Daoy (cell line): ENCODE results near the gene CTU2. TPM values are rescaled to one million over a fixed set of nuclear protein-coding genes. Genes with fewer than 3 reads are reported as not detected.

Source experiments
- DNase-seq: peaks from one replicate; pipeline ENCODE4 v3.0.0-alpha.2; 2015; ENCODE audit warnings: low read depth
- total RNA-seq: library from RNA; depleted of rRNA; stranded (reverse); fragments of >200 nt; shearing (Covaris generic); gene quantifications from 2 replicates; pipeline ENCODE4 v1.2.3, GENCODE V29; 2014

CTU2 gene
- total RNA-seq, 1 experiment from 2014 or later = 22.0 TPM

GRCh38 chr16:88730632-88731607 lies 24.6 kb downstream of the CTU2 start:
- no peak for DNase-seq

GRCh38 chr16:88731699-88732098 lies 25.4 kb downstream of the CTU2 start:
- no peak for DNase-seq

GRCh38 chr16:88732172-88732960 lies 26.1 kb downstream of the CTU2 start:
- peak; percentile 32 for DNase-seq

- no peak for DNase-seq
Observed at GRCh38 chr16:88732961-88733294, 26.6 kb downstream of the CTU2 start.

DNA sequence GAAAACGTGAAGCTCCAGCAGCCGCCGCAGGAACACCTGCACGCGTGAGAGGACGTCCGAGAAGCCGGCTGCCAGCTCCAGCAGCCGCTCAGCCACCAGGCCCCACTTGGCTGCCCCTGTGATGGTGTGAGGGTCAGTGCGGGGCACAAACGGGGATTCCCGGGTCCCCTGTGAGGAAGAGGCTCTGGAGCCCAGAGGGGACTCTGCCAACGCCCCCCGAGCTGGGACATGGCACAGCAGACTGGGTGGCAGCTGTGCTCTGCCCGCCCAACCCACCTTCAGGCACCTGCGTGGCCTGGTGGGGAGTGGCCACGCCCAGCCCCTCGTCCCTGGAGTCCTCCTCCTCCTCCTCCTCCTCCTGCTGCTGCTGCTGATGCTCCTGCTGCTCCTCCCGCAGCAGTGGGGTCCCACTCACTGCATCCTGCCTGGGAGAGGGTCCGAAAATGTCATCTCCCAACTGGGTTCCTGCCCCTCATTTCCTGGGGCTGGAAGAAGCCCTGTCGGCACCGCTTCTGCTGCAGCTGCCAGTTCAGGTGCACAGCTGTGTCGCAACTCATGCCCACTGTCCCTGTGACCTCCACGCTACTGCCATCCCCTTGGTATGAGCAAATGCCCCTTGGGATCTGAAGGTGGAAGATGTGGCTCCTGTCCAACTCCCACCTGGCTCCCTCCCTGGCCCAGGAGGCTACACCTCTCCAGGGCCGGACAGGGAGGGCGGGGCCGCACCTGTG lies 27.5 kb downstream of the CTU2 start:
- DNase-seq = no peak

DNA sequence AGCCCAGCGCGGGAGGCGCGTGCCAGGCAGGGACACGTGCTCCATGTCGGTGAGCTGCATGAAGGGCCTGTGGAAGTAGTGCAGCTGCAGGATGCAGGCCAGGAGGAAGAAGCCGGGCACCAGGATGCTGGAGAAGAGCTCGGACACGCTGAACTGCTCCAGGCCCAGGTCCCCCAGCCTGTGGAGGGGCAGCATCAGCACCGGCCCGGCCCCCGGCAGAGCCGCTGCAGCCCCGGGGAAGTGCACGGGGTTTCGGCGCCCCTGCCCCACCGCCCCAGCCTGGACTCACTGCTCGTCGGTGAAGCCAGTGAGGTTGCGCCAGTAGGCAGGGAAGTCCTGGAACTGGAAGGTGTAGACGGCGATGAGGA lies 28.0 kb downstream of the CTU2 start:
- DNase-seq = no peak

DNA sequence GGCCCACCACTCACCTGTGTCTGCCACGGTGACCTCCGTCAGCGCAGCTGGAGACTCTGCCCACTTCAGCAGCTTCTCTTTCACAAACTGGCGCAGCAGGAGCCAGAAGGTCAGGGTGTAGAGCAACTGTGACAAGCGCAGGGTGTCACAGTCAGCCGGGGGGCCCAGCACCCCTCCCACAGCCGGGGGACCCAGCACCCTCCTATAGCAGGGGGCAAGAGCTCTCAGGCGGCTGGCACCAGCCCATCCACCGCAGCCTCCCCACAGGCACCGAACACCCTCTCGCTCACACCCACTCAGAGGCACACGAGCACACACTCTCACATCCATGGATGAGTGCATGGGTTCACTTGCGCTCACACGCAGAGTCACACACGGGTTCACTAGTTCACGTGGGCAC lies 28.8 kb downstream of the CTU2 start:
- DNase-seq = no peak

DNA sequence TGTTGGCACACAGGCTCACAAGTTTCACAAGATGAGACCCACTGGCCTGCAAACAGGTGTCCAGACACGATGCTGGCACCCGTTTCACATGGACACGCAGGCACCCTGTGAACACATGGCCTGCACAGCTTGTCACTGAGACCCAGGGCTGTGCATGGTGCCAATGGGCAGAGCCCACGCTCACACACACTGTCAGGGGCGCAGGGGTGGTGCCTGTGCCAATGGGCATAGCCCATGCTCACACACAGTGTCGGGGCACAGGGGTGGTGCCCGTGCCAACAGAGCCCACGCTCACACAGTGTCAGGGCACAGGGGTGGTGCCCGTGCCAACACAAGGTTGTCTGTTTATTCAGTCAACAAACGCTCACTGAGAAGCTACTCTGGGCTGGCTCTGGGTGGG lies 29.3 kb downstream of the CTU2 start:
- no peak for DNase-seq

GRCh38 chr16:88736088-88736487 lies 29.8 kb downstream of the CTU2 start:
- DNase-seq = no peak

DNA sequence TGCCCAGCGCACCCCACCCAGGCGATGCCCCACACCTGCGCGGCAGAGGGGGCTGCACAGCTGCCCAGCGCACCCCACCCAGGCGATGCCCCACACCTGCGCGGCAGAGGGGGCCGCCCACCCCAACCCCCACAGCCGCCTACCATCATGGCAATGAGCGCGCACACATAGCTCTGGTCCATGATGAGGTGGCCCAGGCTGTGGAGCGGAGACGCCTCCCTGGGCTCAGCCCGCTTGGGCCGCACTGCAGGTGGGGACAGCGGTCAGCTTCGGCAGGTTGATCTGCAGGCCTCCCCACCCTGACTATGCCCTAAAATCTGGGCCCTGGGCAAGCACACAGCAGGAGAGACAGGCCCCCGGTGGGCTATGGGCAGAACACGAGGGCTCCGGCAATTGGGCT lies 30.2 kb downstream of the CTU2 start:
- DNase-seq = no peak

DNA sequence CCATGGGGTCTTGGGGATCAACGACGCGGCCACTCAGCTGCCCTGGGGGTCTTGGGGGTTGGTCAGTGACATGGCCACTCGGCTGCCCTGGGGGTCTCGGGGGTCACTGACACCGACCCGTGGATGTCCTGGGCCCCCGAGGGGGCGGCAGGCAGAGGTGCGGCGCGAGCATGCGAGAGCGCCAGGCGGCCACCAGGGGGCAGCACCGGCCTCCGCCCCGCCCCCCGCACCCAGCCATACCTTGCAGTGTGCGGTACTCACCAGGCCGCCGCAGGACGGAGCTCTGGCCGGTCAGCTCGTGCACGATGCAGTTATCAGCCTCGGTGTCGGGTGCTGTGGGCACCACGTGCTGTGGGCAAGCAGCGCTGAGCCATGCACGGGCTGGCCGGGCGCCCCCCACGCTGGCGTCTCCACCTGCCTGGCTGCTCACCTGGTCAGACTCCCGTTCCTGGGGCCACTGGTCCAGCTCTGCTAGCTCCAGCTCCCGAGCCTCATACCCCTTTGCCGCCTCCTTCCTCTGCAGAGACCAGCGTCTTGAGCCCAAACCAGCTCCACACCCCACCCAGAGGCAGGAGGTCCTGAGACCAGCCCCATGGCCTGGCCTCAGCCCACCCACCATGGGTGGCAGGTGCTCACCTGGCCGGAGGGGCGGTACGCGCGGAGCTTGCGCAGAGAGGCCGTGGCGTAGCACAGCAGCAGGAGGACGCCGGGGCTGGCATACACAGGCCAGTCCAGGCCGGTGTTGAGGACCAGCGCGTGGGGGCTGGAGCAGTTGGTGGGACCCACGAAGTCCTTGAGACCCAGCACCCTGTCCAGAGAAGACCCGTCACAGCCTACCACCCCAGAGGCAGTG lies 31.2 kb downstream of the CTU2 start:
- DNase-seq = peak; percentile 84

- DNase-seq = no peak
Observed at GRCh38 chr16:88738151-88739084, 32.1 kb downstream of the CTU2 start.

- no peak for DNase-seq
Observed at GRCh38 chr16:88739139-88739976, 33.1 kb downstream of the CTU2 start.

DNA sequence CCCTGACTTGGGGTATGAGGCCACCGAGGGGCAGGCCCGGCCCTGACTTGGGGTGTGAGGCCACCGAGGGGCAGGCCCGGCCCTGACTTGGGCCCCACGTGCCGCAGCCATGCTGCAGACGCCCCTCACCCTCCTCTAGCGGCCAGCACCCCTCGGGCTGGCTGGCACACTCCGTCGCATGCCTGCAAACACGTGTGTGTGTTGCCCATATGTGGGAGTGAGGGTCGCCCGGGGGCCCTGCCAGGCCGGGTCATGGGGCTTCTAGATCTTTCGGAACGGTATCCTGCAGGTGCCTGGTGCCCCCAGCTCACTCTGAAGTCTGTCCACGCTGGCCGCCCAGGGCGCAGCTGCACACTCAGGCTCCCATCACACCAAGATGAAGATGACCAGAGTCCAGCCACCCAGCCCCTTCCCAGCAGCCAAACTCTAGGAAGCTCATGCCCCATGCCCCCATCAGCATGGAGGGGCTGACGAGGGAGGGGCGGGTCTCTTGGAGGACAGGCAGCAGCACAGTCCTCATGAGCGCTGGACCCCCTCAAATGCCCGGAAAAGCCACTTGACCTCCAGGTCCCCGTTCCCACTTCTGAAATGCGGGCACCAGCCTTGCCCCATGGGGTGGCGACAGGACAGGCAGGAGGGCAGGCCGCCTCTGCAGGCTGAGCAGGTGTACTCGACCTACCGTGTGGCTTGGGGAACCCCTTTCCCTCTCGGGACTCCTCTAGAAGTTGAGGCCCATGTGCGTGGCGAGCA lies 33.8 kb downstream of the CTU2 start:
- no peak for DNase-seq

DNA sequence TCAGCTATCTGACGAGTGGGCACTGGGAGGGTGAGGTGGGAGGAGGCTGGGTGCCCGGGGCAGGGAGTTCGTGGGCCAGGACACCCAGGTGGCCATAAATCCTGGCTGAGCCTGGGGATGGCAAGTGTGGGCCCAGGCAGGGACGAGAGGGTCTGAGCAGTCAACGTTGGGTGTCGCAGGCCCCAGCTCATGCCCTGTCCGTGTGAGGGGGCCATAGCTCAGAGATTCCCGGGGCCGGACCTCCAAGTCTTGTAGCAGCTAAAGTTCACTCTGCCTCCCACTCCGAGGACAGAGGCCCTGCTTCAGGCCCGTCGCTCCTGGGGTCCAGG lies 34.4 kb downstream of the CTU2 start:
- no peak for DNase-seq

- no peak for DNase-seq
Observed at GRCh38 chr16:88741368-88741767, 35.1 kb downstream of the CTU2 start.

GRCh38 chr16:88742896-88743605 lies 36.7 kb downstream of the CTU2 start:
- no peak for DNase-seq
